Endothelial cell (in vitro differentiated cells): ENCODE measurements around the gene EPHA2. TPM values are rescaled to one million over a fixed set of nuclear protein-coding genes. Genes with fewer than 3 reads are reported as not detected.

Experiments used
- DNase-seq: peaks from one replicate; pipeline ENCODE4 v3.0.0; 2021; ENCODE audit warnings: low spot score
- H3K27ac Mint-ChIP-seq: one replicate; pipeline ENCODE4 v1.8.0; 2021; ENCODE audit warnings: mixed read lengths, inconsistent platforms; ENCODE audit not compliant: unreplicated experiment
- H3K27me3 Mint-ChIP-seq: one replicate; pipeline ENCODE4 v1.8.0; 2021; ENCODE audit warnings: mild to moderate bottlenecking, moderate library complexity, mixed read lengths, inconsistent platforms; ENCODE audit not compliant: unreplicated experiment
- H3K36me3 Mint-ChIP-seq: one replicate; pipeline ENCODE4 v1.8.0; 2021; ENCODE audit warnings: mild to moderate bottlenecking, low read depth, mixed read lengths, inconsistent platforms; ENCODE audit not compliant: unreplicated experiment
- H3K4me1 Mint-ChIP-seq: one replicate; pipeline ENCODE4 v1.8.0; 2021; ENCODE audit warnings: mild to moderate bottlenecking, mixed read lengths, inconsistent platforms; ENCODE audit not compliant: unreplicated experiment
- H3K4me3 Mint-ChIP-seq: one replicate; pipeline ENCODE4 v1.8.0; 2021; ENCODE audit warnings: mild to moderate bottlenecking, mixed read lengths, inconsistent platforms; ENCODE audit not compliant: unreplicated experiment
- H3K9me3 Mint-ChIP-seq: one replicate; pipeline ENCODE4 v1.8.0; 2021; ENCODE audit warnings: mixed read lengths, inconsistent platforms; ENCODE audit not compliant: unreplicated experiment
- total RNA-seq: library from RNA; stranded (reverse); fragmentation: NEBNext Ultra II Directional; extraction: Animal tissue kit (Norgen Biotek cat#: 25700); gene quantifications from one replicate; pipeline ENCODE4 v1.2.1, GENCODE V29; 2021; ENCODE audit not compliant: unreplicated experiment
- TF ChIP-seq, protein P1 (sequence below): fragments of 200-600 bp; sonication (generic); IDR thresholded peaks from one replicate; pipeline ENCODE4 v1.5.0; 2021; ENCODE audit warnings: antibody characterized with exemption; ENCODE audit not compliant: unreplicated experiment

The EPHA2 gene
- total RNA-seq, 1 donor from 2014 or later = 109 TPM

DNA sequence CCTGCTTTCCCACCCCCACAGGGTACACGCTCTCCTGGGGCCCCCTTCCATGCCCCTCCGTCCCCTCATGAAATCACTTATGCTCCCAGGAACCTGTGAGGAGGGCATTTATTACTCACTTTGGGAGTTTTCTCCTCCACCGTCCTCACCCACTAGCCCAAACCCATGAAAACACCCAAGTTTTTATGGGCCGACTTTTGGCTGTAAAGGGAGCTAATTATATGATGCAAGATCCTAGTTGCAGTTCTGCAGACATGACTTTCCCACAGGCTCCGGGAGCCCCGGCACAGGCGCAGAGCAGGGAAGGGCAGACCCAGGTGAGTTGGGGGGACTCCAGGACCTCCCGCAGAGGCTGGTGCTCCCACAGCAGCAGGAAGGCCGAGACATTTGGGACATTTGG, 29.7 kb downstream of the EPHA2 start:
- no peak overlapping the region for H3K27ac Mint-ChIP-seq
- peak overlapping the region; percentile 32 for H3K4me3 Mint-ChIP-seq
- H3K36me3 Mint-ChIP-seq = peaks cover 60% of the 10 kb centered on the region

DNA sequence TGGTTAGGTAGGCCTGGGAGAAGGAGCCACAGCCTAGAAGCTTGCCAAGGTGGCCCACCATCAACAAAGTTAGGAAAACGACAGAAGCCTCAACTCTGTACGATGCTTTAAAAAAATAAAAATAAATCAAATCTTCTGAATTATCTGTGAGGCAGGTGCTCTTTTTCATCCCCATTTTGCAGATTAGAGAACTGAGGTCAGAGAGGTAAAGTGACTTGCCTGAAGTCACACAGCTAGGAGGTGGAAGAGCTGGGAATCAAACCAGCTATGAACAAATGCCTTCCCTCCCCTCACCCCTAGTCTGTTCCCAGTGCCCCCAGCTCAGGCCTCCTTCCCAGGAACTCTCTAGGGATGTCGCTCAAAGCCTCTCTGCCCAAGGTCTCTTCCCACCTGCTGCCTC, 30.4 kb downstream of the EPHA2 start:
- TF ChIP-seq, protein P1, sequence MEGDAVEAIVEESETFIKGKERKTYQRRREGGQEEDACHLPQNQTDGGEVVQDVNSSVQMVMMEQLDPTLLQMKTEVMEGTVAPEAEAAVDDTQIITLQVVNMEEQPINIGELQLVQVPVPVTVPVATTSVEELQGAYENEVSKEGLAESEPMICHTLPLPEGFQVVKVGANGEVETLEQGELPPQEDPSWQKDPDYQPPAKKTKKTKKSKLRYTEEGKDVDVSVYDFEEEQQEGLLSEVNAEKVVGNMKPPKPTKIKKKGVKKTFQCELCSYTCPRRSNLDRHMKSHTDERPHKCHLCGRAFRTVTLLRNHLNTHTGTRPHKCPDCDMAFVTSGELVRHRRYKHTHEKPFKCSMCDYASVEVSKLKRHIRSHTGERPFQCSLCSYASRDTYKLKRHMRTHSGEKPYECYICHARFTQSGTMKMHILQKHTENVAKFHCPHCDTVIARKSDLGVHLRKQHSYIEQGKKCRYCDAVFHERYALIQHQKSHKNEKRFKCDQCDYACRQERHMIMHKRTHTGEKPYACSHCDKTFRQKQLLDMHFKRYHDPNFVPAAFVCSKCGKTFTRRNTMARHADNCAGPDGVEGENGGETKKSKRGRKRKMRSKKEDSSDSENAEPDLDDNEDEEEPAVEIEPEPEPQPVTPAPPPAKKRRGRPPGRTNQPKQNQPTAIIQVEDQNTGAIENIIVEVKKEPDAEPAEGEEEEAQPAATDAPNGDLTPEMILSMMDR = no peak
- Mint-ChIP-seq H3K4me3 (peak overlapping the region; percentile 56), H3K9me3 (no peaks in the 10 kb centered on the region), H3K27ac (no peak overlapping the region), H3K4me1 (peaks cover 28% of the 10 kb centered on the region), H3K27me3 (peaks cover 11% of the 10 kb centered on the region), H3K36me3 (peaks cover 55% of the 10 kb centered on the region)
- no peak for DNase-seq

More for the DNA sequence above, 29.7 kb downstream of the EPHA2 start:
- Mint-ChIP-seq H3K4me1 (peaks cover 31% of the 10 kb centered on the region), H3K27me3 (peaks cover 7% of the 10 kb centered on the region), H3K9me3 (no peaks in the 10 kb centered on the region)
- TF ChIP-seq, protein P1 = no peak
- no peak for DNase-seq

DNA sequence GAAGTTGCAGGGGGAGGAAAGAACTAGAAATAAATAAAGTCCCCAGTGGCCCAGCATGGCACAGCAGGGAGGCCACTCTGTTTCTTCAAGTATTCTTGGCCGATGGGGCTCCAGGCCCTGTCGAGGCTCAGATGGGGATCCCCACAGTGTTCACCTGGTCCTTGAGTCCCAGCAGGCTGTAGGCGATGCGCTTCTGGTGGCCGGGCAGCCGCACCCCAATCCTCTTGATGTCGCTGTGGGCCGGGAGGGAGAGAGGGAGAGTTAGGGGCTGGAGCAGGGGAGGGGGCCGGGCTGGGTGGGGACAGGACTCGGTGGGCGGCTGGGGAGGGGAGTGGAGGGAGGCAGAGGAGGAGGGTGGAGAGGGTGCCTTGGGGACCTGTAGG, 30.8 kb downstream of the EPHA2 start:
- TF ChIP-seq, protein P1 = no peak
- no peak overlapping the region for H3K4me3 Mint-ChIP-seq
- no peak for DNase-seq
- peaks cover 26% of the 10 kb centered on the region for H3K4me1 Mint-ChIP-seq
- H3K9me3 Mint-ChIP-seq = no peaks in the 10 kb centered on the region
- peaks cover 12% of the 10 kb centered on the region for H3K27me3 Mint-ChIP-seq
- peaks cover 53% of the 10 kb centered on the region for H3K36me3 Mint-ChIP-seq
- H3K27ac Mint-ChIP-seq = no peak overlapping the region

DNA sequence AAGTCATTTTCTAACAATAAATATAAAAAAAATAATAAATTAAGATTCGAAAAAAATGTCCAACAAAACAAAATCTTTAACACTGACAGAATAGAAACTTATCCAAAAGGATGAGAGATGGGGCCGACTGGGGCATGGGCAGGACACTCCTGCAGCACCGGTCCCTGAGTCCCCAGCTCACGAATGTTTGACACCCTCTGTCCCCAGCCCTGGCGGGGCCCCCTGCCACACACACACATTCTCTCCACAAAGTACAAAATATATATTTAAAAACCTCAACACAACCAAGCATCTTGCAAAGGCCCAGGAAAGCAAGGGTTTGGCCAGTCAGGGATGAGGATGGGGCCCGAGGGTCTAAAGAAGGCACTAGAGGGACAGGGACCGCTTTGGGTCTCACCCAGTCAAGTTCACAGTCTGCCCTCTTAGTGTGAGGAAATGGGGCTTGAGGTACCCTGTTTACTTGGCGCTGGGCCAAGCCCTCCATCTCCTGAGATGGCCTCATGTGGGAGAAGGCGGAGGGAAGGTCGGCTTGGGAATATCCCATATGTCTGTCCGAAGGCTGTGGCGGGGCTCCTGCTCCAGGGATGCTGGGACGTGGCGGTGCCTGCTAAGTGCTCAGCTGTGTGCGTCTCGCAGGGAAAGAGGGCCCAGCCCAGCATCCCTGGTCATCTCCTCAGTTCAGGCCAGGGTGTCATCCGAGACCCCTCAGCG, 31.3 kb downstream of the EPHA2 start:
- Mint-ChIP-seq H3K4me1 (peaks cover 20% of the 10 kb centered on the region), H3K36me3 (peaks cover 47% of the 10 kb centered on the region), H3K27ac (no peak overlapping the region), H3K27me3 (peaks cover 12% of the 10 kb centered on the region), H3K9me3 (no peaks in the 10 kb centered on the region), H3K4me3 (peak overlapping the region; percentile 47)
- TF ChIP-seq, protein P1 = no peak
- DNase-seq = no peak

DNA sequence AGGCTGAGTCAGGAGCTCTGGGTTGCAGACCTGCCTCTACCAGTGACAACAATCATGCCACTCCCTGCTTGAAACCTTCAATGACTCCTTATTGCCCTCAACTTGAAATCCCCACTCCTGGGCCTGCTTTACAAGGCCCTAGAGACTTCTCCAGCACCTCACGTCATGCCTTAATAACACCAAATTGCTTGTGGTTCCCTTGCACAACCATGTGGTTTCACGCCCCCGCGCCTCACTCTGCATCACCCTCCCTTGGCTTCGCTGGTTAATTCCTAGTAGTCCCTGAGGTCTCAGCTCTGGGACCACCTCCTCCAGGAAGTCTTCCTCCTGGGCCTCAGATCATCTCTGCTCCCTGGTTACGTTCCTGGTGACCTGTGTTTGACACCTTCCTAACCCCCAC, 33.0 kb downstream of the EPHA2 start:
- peaks cover 16% of the 10 kb centered on the region for H3K4me1 Mint-ChIP-seq
- peaks cover 37% of the 10 kb centered on the region for H3K36me3 Mint-ChIP-seq
- DNase-seq = no peak
- peak overlapping the region; percentile 49 for H3K27ac Mint-ChIP-seq
- H3K9me3 Mint-ChIP-seq = no peaks in the 10 kb centered on the region
- TF ChIP-seq, protein P1 = no peak
- H3K4me3 Mint-ChIP-seq = peak overlapping the region; percentile 63
- peaks cover 13% of the 10 kb centered on the region for H3K27me3 Mint-ChIP-seq
